H1 (cell line): ENCODE data around the gene HINT3. TPM values are rescaled to one million over a fixed set of nuclear protein-coding genes. Genes with fewer than 3 reads are reported as not detected.

Experiments used
- CTCF ChIA-PET: fragments of 300-600 bp; sonication (Branson Sonifier 250); formaldehyde crosslinking; loops from one replicate; lab custom pipeline; 2021; ENCODE audit not compliant: partially characterized antibody; lab: Charles Lee
- POLR2A ChIA-PET: fragments of 300-600 bp; sonication (Branson Sonifier 250); formaldehyde crosslinking; loops from one replicate; lab custom pipeline; 2021; ENCODE audit warnings: inconsistent platforms; ENCODE audit not compliant: partially characterized antibody; lab: Charles Lee
- DNase-seq, 2 experiments: peaks; one replicate each; pipeline versions ENCODE4 v3.0.0 to v3.0.0-alpha.2; 2010 to 2022; ENCODE audit warnings: low spot score in 2 of 2, low read depth in 1 of 2, mixed read lengths in 1 of 2
- FAIRE-seq: peaks from 2 replicates; lab custom pipeline; 2011; peaks lifted over from hg19 to GRCh38; lab: Jason Lieb, UNC
- H2AFZ ChIP-seq: 2 replicates; pipeline ENCODE4 v1.8.1; 2012; ENCODE audit warnings: low read length, inconsistent platforms
- H2AK5ac ChIP-seq: 2 replicates; pipeline ENCODE4 v1.6.1; 2013; ENCODE audit warnings: low read depth, low read length
- H2BK120ac ChIP-seq: replicated peaks from 2 replicates; pipeline ENCODE3; 2013; ENCODE audit warnings: low read depth, low read length, inconsistent platforms
- H2BK12ac ChIP-seq: 2 replicates; pipeline ENCODE4 v1.6.1; 2013; ENCODE audit warnings: low read depth, low read length
- H2BK15ac ChIP-seq: 2 replicates; pipeline ENCODE4 v1.6.1; 2013; ENCODE audit warnings: low read length
- H2BK20ac ChIP-seq: 2 replicates; pipeline ENCODE4 v1.6.1; 2013; ENCODE audit warnings: low read length
- H2BK5ac ChIP-seq: 2 replicates; pipeline ENCODE4 v1.6.1; 2013; ENCODE audit warnings: low read depth, low read length
- H3K14ac ChIP-seq: 2 replicates; pipeline ENCODE4 v1.6.1; 2013; ENCODE audit warnings: inconsistent platforms; ENCODE audit not compliant: insufficient read length
- H3K18ac ChIP-seq: 2 replicates; pipeline ENCODE4 v1.6.1; 2013; ENCODE audit warnings: low read length; ENCODE audit errors: extremely low read depth
- H3K23ac ChIP-seq: 2 replicates; pipeline ENCODE4 v1.6.1; 2013; ENCODE audit warnings: inconsistent platforms; ENCODE audit not compliant: insufficient read length
- H3K23me2 ChIP-seq: 2 replicates; pipeline ENCODE4 v1.6.1; 2013; ENCODE audit warnings: low read depth, low read length
- H3K27ac ChIP-seq: 2 replicates; pipeline ENCODE4 v1.6.1; 2011; ENCODE audit warnings: low read depth, low read length, inconsistent platforms
- H3K27me3 ChIP-seq, 4 experiments: replicated peaks in 1 of 4; 1 replicate in 1 of 4; 2 replicates in 3 of 4; pipeline versions ENCODE4 v1.6.1 to v1.8.1; 2011 to 2013; ENCODE audit warnings: low read length in 3 of 4, mild to moderate bottlenecking in 3 of 4, inconsistent platforms in 2 of 4, mixed read lengths in 2 of 4, moderate library complexity in 1 of 4; ENCODE audit not compliant: control insufficient read depth in 3 of 4, insufficient read depth in 3 of 4; ENCODE audit errors: extremely low read depth in 1 of 4
- H3K36me3 ChIP-seq, 4 experiments: 2 replicates each; pipeline versions ENCODE4 v1.6.1 to v1.8.1; 2011 to 2013; ENCODE audit warnings: mild to moderate bottlenecking in 4 of 4, low read length in 3 of 4, moderate library complexity in 2 of 4, control low read depth in 1 of 4, inconsistent platforms in 1 of 4; ENCODE audit not compliant: insufficient read depth in 4 of 4, control insufficient read depth in 2 of 4
- H3K4ac ChIP-seq: replicated peaks from 2 replicates; pipeline ENCODE3; 2013; ENCODE audit warnings: low read length, low read depth, mixed read lengths, inconsistent platforms; ENCODE audit not compliant: insufficient read length
- H3K4me1 ChIP-seq, 4 experiments: replicated peaks in 1 of 4; 1 replicate in 1 of 4; 2 replicates in 3 of 4; pipeline versions ENCODE4 v1.6.1 to v1.8.1; 2011 to 2013; ENCODE audit warnings: low read length in 3 of 4, inconsistent platforms in 2 of 4, mixed read lengths in 1 of 4; ENCODE audit not compliant: insufficient read depth in 4 of 4, control insufficient read depth in 3 of 4
- H3K4me2 ChIP-seq, 2 experiments: 2 replicates each; pipeline versions ENCODE4 v1.6.1 to v1.8.1; 2011 to 2013; ENCODE audit warnings: low read depth in 2 of 2, low read length in 2 of 2, control low read depth in 1 of 2, inconsistent platforms in 1 of 2, mild to moderate bottlenecking in 1 of 2; ENCODE audit not compliant: insufficient read depth in 1 of 2
- H3K4me3 ChIP-seq, 4 experiments: fragments of 200-600, 300-600 bp in 1 of 4; sonication (generic), shearing (Covaris generic), sonication (Bioruptor Twin) in 1 of 4; 2 replicates each; pipeline versions ENCODE4 v1.5.1 to v1.8.1; 2011 to 2016; ENCODE audit warnings: low read length in 4 of 4, low read depth in 3 of 4, control low read depth in 2 of 4, inconsistent platforms in 2 of 4, mild to moderate bottlenecking in 2 of 4, mixed read lengths in 1 of 4, moderate library complexity in 1 of 4; ENCODE audit not compliant: insufficient read depth in 2 of 4; ENCODE audit errors: extremely low read depth in 1 of 4
- H3K56ac ChIP-seq: replicated peaks from 2 replicates; pipeline ENCODE3; 2013; ENCODE audit warnings: low read depth, mild to moderate bottlenecking, mixed read lengths, low read length, inconsistent platforms; ENCODE audit not compliant: insufficient read length
- H3K79me1 ChIP-seq: 2 replicates; pipeline ENCODE4 v1.6.1; 2013; ENCODE audit warnings: low read depth, low read length, control low read depth
- H3K79me2 ChIP-seq, 2 experiments: 2 replicates each; pipeline versions ENCODE4 v1.6.1 to v1.8.1; 2012 to 2013; ENCODE audit warnings: low read length in 2 of 2, mild to moderate bottlenecking in 2 of 2, inconsistent platforms in 1 of 2; ENCODE audit not compliant: insufficient read depth in 2 of 2, control insufficient read depth in 1 of 2
- H3K9ac ChIP-seq, 4 experiments: replicated peaks in 1 of 4; 1 replicate in 1 of 4; 2 replicates in 3 of 4; pipeline versions ENCODE4 v1.6.1 to v1.8.1; 2011 to 2013; ENCODE audit warnings: low read depth in 3 of 4, low read length in 3 of 4, control low read depth in 2 of 4, mild to moderate bottlenecking in 2 of 4, moderate library complexity in 2 of 4, inconsistent platforms in 1 of 4; ENCODE audit errors: extremely low read depth in 1 of 4
- H3K9me3 ChIP-seq, 2 experiments: 2 replicates each; pipeline versions ENCODE4 v1.6.1 to v1.8.1; 2012 to 2013; ENCODE audit warnings: mild to moderate bottlenecking in 2 of 2, moderate library complexity in 2 of 2, control low read depth in 1 of 2, inconsistent platforms in 1 of 2, low read depth in 1 of 2, low read length in 1 of 2, mixed read lengths in 1 of 2; ENCODE audit not compliant: insufficient read depth in 2 of 2
- H4K20me1 ChIP-seq, 2 experiments: replicated peaks in 1 of 2; 2 replicates each; pipeline versions ENCODE3 to v1.8.1; 2011 to 2013; ENCODE audit warnings: inconsistent platforms in 2 of 2, low read length in 2 of 2, mild to moderate bottlenecking in 1 of 2; ENCODE audit not compliant: insufficient read depth in 2 of 2, control insufficient read depth in 1 of 2
- H4K5ac ChIP-seq: 2 replicates; pipeline ENCODE4 v1.6.1; 2013; ENCODE audit warnings: low read length, low read depth, mixed read lengths, inconsistent platforms; ENCODE audit not compliant: insufficient read length
- H4K8ac ChIP-seq: 2 replicates; pipeline ENCODE4 v1.8.0; 2013; ENCODE audit warnings: mild to moderate bottlenecking, moderate library complexity, low read length, inconsistent platforms; ENCODE audit not compliant: insufficient read depth; ENCODE audit errors: extremely low read depth
- H4K91ac ChIP-seq: replicated peaks from 2 replicates; pipeline ENCODE3; 2013; ENCODE audit warnings: low read length, mixed read lengths, inconsistent platforms; ENCODE audit not compliant: insufficient read length
- BACH1 ChIP-seq: IDR thresholded peaks from 2 replicates; pipeline ENCODE4 v1.6.1; 2012; ENCODE audit warnings: low read length, improper control_type of control experiment
- BCL11A ChIP-seq, 2 experiments: IDR thresholded peaks; one replicate each; pipeline ENCODE4 v1.6.1; 2011; ENCODE audit warnings: low read depth in 2 of 2, low read length in 2 of 2, mild to moderate bottlenecking in 2 of 2
- CEBPB ChIP-seq: IDR thresholded peaks from 2 replicates; pipeline ENCODE4 v1.6.1; 2012; ENCODE audit warnings: low read depth, low read length
- FOSL1 ChIP-seq: IDR thresholded peaks from 2 replicates; pipeline ENCODE4 v1.6.1; 2011; ENCODE audit warnings: mild to moderate bottlenecking, low read depth, low read length, moderate library complexity; ENCODE audit not compliant: insufficient read depth
- GABPA ChIP-seq: IDR thresholded peaks from 2 replicates; pipeline ENCODE4 v1.6.1; 2011; ENCODE audit warnings: mild to moderate bottlenecking, low read length, moderate library complexity, borderline replicate concordance; ENCODE audit not compliant: insufficient read depth
- HDAC6 ChIP-seq: IDR thresholded peaks from one replicate; pipeline ENCODE4 v1.7.1; 2012; ENCODE audit warnings: low read depth, mild to moderate bottlenecking, inconsistent platforms, low read length, moderate library complexity
- KDM5A ChIP-seq: fragments of 200-600 bp; IDR thresholded peaks from 2 replicates; pipeline ENCODE4 v1.7.1; 2012; ENCODE audit warnings: mild to moderate bottlenecking, low read length, inconsistent platforms, mixed read lengths
- SAP30 ChIP-seq: fragments of 300-600 bp; sonication (generic); IDR thresholded peaks from 2 replicates; pipeline ENCODE4 v1.7.1; 2012; ENCODE audit warnings: low read length, moderate library complexity, mild to moderate bottlenecking, inconsistent platforms; ENCODE audit not compliant: insufficient read depth, insufficient replicate concordance
- SUZ12 ChIP-seq: fragments of 200-600 bp; sonication (generic); IDR thresholded peaks from 2 replicates; pipeline ENCODE4 v1.6.1; 2012; ENCODE audit warnings: mild to moderate bottlenecking, inconsistent platforms, low read length, moderate library complexity, mixed read lengths
- TAF1 ChIP-seq: IDR thresholded peaks from 2 replicates; pipeline ENCODE4 v1.6.1; 2011; ENCODE audit warnings: mild to moderate bottlenecking, low read depth, low read length
- ZNF274 ChIP-seq: IDR thresholded peaks from 2 replicates; pipeline ENCODE4 v1.7.0; 2012; ENCODE audit warnings: low read length, borderline replicate concordance; ENCODE audit errors: extremely low read depth
- WGBS, 2 experiments: shearing (Covaris generic) in 1 of 2; methylation state at CpG; one replicate each; pipeline versions ENCODE4 v1.1.6 to v1.1.7; 2013 to 2015; ENCODE audit warnings: low lambda C conversion rate in 2 of 2, mixed read lengths in 2 of 2, inconsistent platforms in 1 of 2, low coverage in 1 of 2, missing lambda C conversion rate in 1 of 2; ENCODE audit not compliant: insufficient replicate concordance in 2 of 2, insufficient coverage in 1 of 2, insufficient read length in 1 of 2; ENCODE audit errors: extremely low coverage in 1 of 2, missing lambda C conversion rate in 1 of 2; 5-methylcytosine and 5-hydroxymethylcytosine counted together
- polyA plus RNA-seq, 7 experiments: library from polyadenylated mRNA; depleted of rRNA in 3 of 7; stranded (reverse) in 5 of 7; unstranded in 2 of 7; fragments of >200 nt in 5 of 7; fragments of 200-250 nt in 2 of 7; gene quantifications; 1 replicate in 5 of 7; 2 replicates in 1 of 7; 4 replicates in 1 of 7; pipeline versions ENCODE4 v1.2.1 to v1.2.3, GENCODE V29; 2011 to 2013; ENCODE audit warnings: missing spikeins in 2 of 7, mixed read lengths in 2 of 7
- total RNA-seq: library from RNA; stranded (reverse); fragmentation: NEBNext Ultra II Directional; extraction: Animal tissue kit (Norgen Biotek cat#: 25700); gene quantifications from 2 replicates; pipeline ENCODE4 v1.2.1, GENCODE V29; 2021
- TF ChIP-seq, protein P1 (sequence below): IDR thresholded peaks from 2 replicates; pipeline ENCODE4 v1.6.1; 2011; ENCODE audit warnings: low read depth, mild to moderate bottlenecking, low read length; ENCODE audit not compliant: insufficient read depth
- TF ChIP-seq, protein P2 (sequence below): IDR thresholded peaks from 2 replicates; pipeline ENCODE4 v1.6.1; 2012; ENCODE audit warnings: inconsistent platforms

Gene HINT3
- total and polyA plus RNA-seq, 2 of the 8 experiments (the other 6 are each of a cell fraction or from before 2014, with no cell fraction given), result 1.2 to 7.8 TPM

DNA sequence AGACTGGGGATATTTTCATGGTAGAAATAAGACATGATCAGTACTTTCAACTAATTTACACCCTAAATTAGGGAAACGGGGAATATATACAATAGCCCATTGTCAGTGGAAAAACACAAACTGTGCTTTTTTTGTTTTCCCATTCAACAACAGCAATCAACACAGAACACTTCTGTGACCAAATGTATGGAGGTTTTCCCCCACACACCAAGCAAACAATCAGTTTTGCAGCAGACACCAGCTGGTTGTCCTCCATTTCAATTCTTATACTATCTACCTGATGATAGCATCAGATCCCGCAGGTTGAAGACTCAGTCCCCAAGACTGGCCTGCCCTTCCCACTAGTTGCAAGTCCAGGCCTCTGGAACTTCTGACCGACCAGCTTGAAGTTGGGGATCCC lies 4.5 kb downstream of the HINT3 start:
- POLR2A ChIA-PET, result interaction anchor here (1.2 kb wide), 1 partner anchor 9 kb away, joined by 3 read pairs; no protein-coding TSS in a partner anchor
- Histone ChIP-seq H4K20me1 (peaks cover 0 to 2% of the 10 kb centered on the region in 2 experiments), H3K23ac (no peak overlapping the region), H2BK15ac (no peak overlapping the region), H3K4me2 (no peak overlapping the region), H2BK12ac (no peak overlapping the region), H4K91ac (no peak overlapping the region), H3K79me2 (peaks cover 0 to 11% of the 10 kb centered on the region in 2 experiments; a peak in 1 of 4 replicates), H3K4ac (no peak overlapping the region), H2AFZ (no peak overlapping the region), H3K4me1 (no peaks in the 10 kb centered on the region), H3K9ac (no peak overlapping the region), H3K79me1 (no peaks in the 10 kb centered on the region), H2BK20ac (no peak overlapping the region), H3K18ac (no peak overlapping the region), H3K27ac (no peak overlapping the region), H3K56ac (no peak overlapping the region), H3K27me3 (no peaks in the 10 kb centered on the region), H3K14ac (no peak overlapping the region), H4K8ac (no peak overlapping the region), H3K4me3 (no peak overlapping the region), H3K9me3 (no peaks in the 10 kb centered on the region), H2AK5ac (no peak overlapping the region), H3K23me2 (no peaks in the 10 kb centered on the region; the same call in 1 of the 2 replicates), H2BK120ac (no peak overlapping the region), H2BK5ac (no peak overlapping the region), H4K5ac (no peak overlapping the region), H3K36me3 (no peaks in the 10 kb centered on the region)
- WGBS, 2 experiments, result 93% methylated on average over 3 of the region's 3 CpGs; no CpG with 5 or more reads in 1 of the 2 experiments
- CTCF ChIA-PET, result interaction anchor here (1.0 to 5.3 kb wide), 7 partner anchors 8 to 202 kb away, joined by 3 to 27 read pairs (median 5); partner anchors contain the start of gene TRMT11
- FAIRE-seq, result no peak
- DNase-seq, result no peak
- TF ChIP-seq, protein P1, sequence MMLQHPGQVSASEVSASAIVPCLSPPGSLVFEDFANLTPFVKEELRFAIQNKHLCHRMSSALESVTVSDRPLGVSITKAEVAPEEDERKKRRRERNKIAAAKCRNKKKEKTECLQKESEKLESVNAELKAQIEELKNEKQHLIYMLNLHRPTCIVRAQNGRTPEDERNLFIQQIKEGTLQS, result no peak
- TF ChIP-seq TAF1, result no peak
- TF ChIP-seq FOSL1, result no peak
- TF ChIP-seq BACH1, result no peak
- TF ChIP-seq, protein P2, sequence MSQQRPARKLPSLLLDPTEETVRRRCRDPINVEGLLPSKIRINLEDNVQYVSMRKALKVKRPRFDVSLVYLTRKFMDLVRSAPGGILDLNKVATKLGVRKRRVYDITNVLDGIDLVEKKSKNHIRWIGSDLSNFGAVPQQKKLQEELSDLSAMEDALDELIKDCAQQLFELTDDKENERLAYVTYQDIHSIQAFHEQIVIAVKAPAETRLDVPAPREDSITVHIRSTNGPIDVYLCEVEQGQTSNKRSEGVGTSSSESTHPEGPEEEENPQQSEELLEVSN, result no peak
- TF ChIP-seq CEBPB, result no peak
- no peak for TF ChIP-seq BCL11A (IDR thresholded peaks at IDR 0.05; ENCODE audit: low read depth in 2 of 2, low read length in 2 of 2)
- no peak for TF ChIP-seq KDM5A
- no peak for TF ChIP-seq SAP30
- no peak for TF ChIP-seq GABPA
- no peak for TF ChIP-seq ZNF274
- no peak for TF ChIP-seq SUZ12
- TF ChIP-seq HDAC6, result no peak
